ENCODE measurements around the gene ADAM21.
"Not testable (repeated sequence)": the region's sequence is repeated elsewhere in the genome, so short reads cannot be mapped to it uniquely, and the experiment has no call there.

DNA sequence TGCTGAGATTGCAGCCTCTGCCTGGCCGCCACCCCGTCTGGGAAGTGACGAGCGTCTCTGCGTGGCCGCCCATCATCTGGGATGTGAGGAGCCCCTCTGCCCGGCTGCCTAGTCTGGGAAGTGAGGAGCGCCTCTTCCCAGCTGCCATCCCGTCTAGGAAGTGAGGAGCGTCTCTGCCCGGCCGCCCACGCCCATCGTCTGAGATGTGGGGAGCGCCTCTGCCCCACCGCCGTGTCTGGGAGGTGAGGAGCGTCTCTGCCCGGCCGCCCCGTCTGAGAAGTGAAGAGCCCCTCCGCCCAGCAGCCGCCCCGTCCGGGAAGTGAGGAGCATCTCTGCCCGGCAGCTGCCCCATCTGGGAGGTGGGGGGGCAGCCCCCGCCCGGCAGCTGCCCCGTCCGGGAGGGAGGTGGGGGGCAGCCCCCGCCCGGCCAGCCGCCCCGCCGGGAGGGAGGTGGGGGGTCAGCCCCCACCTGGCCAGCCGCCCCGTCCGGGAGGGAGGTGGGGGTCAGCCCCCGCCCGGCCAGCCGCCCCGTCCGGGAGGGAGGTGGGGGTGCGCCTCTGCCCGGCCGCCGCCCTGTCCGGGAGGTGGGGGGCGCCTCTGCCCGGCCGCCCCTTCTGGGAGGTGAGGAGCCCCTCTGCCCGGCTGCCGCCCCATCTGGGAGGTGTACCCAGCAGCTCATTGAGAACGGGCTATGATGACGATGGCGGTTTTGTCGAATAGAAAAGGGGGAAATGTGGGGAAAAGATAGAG, 25.6 kb downstream of the ADAM21 start:
- not testable (repeated sequence) for TF ChIP-seq CTCF (IDR thresholded peaks at IDR 0.05; ENCODE audit: low read depth, low read length); EZH2phosphoT487 (IDR thresholded peaks at IDR 0.05; ENCODE audit: low read depth)
